Measurements from ENCODE around the gene DIAPH3. TPM values are rescaled to one million over a fixed set of nuclear protein-coding genes. Genes with fewer than 3 reads are reported as not detected.

Gene DIAPH3
- total and polyA plus RNA-seq, 9 donors = 4.3 to 12.4 (median 7.9) TPM

DNA sequence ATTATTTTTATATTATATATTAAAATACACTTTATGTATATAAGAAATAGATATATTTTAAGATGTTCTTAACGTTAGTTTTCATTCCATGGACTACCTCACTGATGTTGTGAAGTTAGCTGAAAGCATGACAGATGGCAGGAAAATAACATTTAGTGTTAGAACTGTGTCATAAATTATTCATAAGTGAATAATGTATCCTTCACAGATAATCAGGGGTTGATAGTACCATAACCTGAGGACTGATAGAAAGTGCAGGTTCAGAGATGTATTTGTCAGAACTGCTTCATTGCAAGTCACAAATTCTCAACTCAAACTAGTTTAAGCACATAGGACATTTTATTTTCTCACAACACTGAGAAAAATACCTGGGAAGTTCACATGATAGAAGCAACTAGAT is 14.6 kb upstream of the DIAPH3 start:
- H3K4me3 ChIP-seq (ENCODE audit: low read length) = no peak overlapping the region
- H3K9me3 ChIP-seq (replicated peaks; ENCODE audit: control insufficient read depth, low read depth, low read length) = no peaks in the 10 kb centered on the region
- no peak for DNase-seq
- no peaks in the 10 kb centered on the region for H3K36me3 ChIP-seq (ENCODE audit: control insufficient read depth, insufficient read depth, low read length)
- no peaks in the 10 kb centered on the region for H3K4me1 ChIP-seq (ENCODE audit: control insufficient read depth, insufficient read depth, low read length)
- no peak overlapping the region for H3K27ac ChIP-seq (ENCODE audit: low read length)
- no CpG with 5 or more reads among the region's 1 CpG for WGBS (ENCODE audit: insufficient coverage)
- H3K27me3 ChIP-seq (ENCODE audit: control insufficient read depth, insufficient read depth, low read length) = peaks cover 2% of the 10 kb centered on the region

DNA sequence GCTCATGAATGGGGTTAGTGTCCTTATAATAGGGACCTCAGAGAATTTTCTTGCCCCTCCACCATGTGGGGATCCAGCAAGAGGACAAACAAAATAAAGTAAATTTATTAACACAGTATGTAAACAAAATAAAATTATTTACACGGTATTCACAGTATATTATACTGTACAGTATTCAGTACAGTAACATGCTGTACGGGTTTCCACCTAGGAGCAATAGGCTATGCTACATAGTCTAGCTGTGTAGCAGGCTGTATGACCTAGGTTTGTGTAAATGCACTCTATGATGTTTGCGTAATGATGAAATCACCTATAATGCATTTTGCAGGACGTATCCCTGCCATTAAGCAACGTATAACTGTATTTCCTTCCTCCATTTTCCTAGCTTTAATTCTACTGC is 11.8 kb upstream of the DIAPH3 start:
- whole genome bisulfite sequencing (ENCODE audit: insufficient coverage) = 41% methylated on average over 2 of the region's 5 CpGs
- Histone ChIP-seq H3K4me1 (ENCODE audit: control insufficient read depth, insufficient read depth, low read length) (no peaks in the 10 kb centered on the region), H3K27me3 (ENCODE audit: control insufficient read depth, insufficient read depth, low read length) (peaks cover 2% of the 10 kb centered on the region), H3K36me3 (ENCODE audit: control insufficient read depth, insufficient read depth, low read length) (no peaks in the 10 kb centered on the region), H3K4me3 (ENCODE audit: low read length) (no peak overlapping the region), H3K9me3 (replicated peaks; ENCODE audit: control insufficient read depth, low read depth, low read length) (no peaks in the 10 kb centered on the region), H3K27ac (ENCODE audit: low read length) (no peak overlapping the region)
- DNase-seq = no peak

DNA sequence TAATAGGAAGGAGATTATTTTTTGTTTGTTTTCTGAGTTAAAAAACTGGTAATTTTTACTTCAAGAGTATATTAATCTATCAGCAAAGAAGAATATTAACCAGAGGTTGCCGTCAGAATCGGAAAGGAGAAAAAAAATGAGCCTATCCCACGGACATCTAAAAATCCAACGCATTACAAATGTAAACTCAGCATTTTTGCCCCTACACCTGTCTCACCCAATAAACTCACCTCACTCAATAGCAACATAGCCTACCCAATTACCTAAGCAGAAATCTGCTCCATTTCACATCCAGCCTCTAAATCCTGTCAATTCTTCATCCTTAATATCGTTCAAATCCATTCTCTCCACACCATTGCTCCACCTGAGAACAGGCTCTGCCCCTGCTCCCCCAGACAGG is 10.4 kb upstream of the DIAPH3 start:
- WGBS (ENCODE audit: insufficient coverage) = 92% methylated on average over 3 of the region's 5 CpGs
- no peaks in the 10 kb centered on the region for H3K36me3 ChIP-seq (ENCODE audit: control insufficient read depth, insufficient read depth, low read length)
- no peak overlapping the region for H3K27ac ChIP-seq (ENCODE audit: low read length)
- no peak for DNase-seq
- H3K4me3 ChIP-seq (ENCODE audit: low read length) = no peak overlapping the region
- H3K4me1 ChIP-seq (ENCODE audit: control insufficient read depth, insufficient read depth, low read length) = no peaks in the 10 kb centered on the region
- peaks cover 2% of the 10 kb centered on the region for H3K27me3 ChIP-seq (ENCODE audit: control insufficient read depth, insufficient read depth, low read length)
- no peaks in the 10 kb centered on the region for H3K9me3 ChIP-seq (replicated peaks; ENCODE audit: control insufficient read depth, low read depth, low read length)

GRCh38 chr13:60172111-60172510 is 8.4 kb upstream of the DIAPH3 start:
- Histone ChIP-seq H3K27me3 (ENCODE audit: control insufficient read depth, insufficient read depth, low read length) (peaks cover 2% of the 10 kb centered on the region), H3K36me3 (ENCODE audit: control insufficient read depth, insufficient read depth, low read length) (no peaks in the 10 kb centered on the region)
- WGBS (ENCODE audit: insufficient coverage) = no CpG with 5 or more reads among the region's 2 CpGs

GRCh38 chr13:60170414-60170813 is 6.7 kb upstream of the DIAPH3 start:
- Histone ChIP-seq H3K4me3 (ENCODE audit: low read length) (no peak overlapping the region), H3K27me3 (ENCODE audit: control insufficient read depth, insufficient read depth, low read length) (peaks cover 2% of the 10 kb centered on the region), H3K36me3 (ENCODE audit: control insufficient read depth, insufficient read depth, low read length) (no peaks in the 10 kb centered on the region), H3K27ac (ENCODE audit: low read length) (no peak overlapping the region), H3K9me3 (replicated peaks; ENCODE audit: control insufficient read depth, low read depth, low read length) (no peaks in the 10 kb centered on the region), H3K4me1 (ENCODE audit: control insufficient read depth, insufficient read depth, low read length) (no peaks in the 10 kb centered on the region)
- no CpG with 5 or more reads among the region's 3 CpGs for WGBS (ENCODE audit: insufficient coverage)
- DNase-seq = no peak

More at GRCh38 chr13:60172111-60172510, 8.4 kb upstream of the DIAPH3 start:
- no peaks in the 10 kb centered on the region for H3K9me3 ChIP-seq (replicated peaks; ENCODE audit: control insufficient read depth, low read depth, low read length)
- no peak overlapping the region for H3K27ac ChIP-seq (ENCODE audit: low read length)
- no peak for DNase-seq
- no peak overlapping the region for H3K4me3 ChIP-seq (ENCODE audit: low read length)
- H3K4me1 ChIP-seq (ENCODE audit: control insufficient read depth, insufficient read depth, low read length) = no peaks in the 10 kb centered on the region

DNA sequence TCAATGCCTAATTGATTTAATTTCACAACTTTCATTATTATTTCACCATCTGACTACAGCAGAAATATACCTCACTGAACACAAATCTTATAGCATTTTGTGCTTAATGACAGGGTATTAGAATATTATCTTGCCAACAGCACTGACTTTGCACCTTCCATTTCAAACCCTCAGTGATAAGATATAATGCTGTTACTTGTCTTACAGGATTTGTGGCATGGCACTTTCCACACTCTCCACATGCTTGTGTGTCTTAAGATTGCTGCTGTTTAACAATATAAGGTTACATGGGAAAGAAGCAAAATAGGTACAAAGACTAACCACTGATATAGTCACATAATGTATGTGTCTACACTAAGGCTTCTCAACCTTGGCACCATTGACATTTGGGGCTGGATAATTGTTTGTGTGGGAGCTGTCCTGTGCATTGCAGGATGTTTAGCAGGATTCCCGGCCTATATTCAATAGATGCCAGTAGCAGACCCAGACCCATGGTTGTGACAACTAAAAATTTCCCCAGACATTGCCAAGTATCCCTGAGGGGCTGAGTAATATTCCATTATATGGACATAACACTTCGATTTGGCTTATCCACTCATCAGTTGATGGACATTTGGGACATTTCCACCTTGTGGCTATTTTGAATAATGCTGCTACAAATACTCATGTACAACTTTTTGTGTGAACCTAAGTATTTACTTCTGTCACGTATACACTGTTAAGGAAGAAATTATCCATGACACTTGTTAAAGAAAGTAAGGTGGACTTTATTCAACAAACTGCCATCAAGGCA is 5.7 kb upstream of the DIAPH3 start:
- Histone ChIP-seq H3K4me3 (ENCODE audit: low read length) (no peak overlapping the region), H3K27ac (ENCODE audit: low read length) (no peak overlapping the region), H3K27me3 (ENCODE audit: control insufficient read depth, insufficient read depth, low read length) (peaks cover 2% of the 10 kb centered on the region), H3K9me3 (replicated peaks; ENCODE audit: control insufficient read depth, low read depth, low read length) (no peaks in the 10 kb centered on the region), H3K4me1 (ENCODE audit: control insufficient read depth, insufficient read depth, low read length) (peaks cover 2% of the 10 kb centered on the region), H3K36me3 (ENCODE audit: control insufficient read depth, insufficient read depth, low read length) (no peaks in the 10 kb centered on the region)
- DNase-seq = no peak
- no CpG with 5 or more reads among the region's 3 CpGs for WGBS (ENCODE audit: insufficient coverage)

- Histone ChIP-seq H3K4me1 (ENCODE audit: control insufficient read depth, insufficient read depth, low read length) (peaks cover 6% of the 10 kb centered on the region), H3K36me3 (ENCODE audit: control insufficient read depth, insufficient read depth, low read length) (no peaks in the 10 kb centered on the region), H3K4me3 (ENCODE audit: low read length) (no peak overlapping the region), H3K9me3 (replicated peaks; ENCODE audit: control insufficient read depth, low read depth, low read length) (no peaks in the 10 kb centered on the region), H3K27me3 (ENCODE audit: control insufficient read depth, insufficient read depth, low read length) (no peaks in the 10 kb centered on the region), H3K27ac (ENCODE audit: low read length) (no peak overlapping the region)
- DNase-seq = no peak
- 67% methylated on average over 1 of the region's 3 CpGs for WGBS (ENCODE audit: insufficient coverage)
Observed at GRCh38 chr13:60167121-60167520, 3.4 kb upstream of the DIAPH3 start.

- Histone ChIP-seq H3K4me1 (ENCODE audit: control insufficient read depth, insufficient read depth, low read length) (peaks cover 6% of the 10 kb centered on the region), H3K36me3 (ENCODE audit: control insufficient read depth, insufficient read depth, low read length) (no peaks in the 10 kb centered on the region), H3K27me3 (ENCODE audit: control insufficient read depth, insufficient read depth, low read length) (no peaks in the 10 kb centered on the region), H3K4me3 (ENCODE audit: low read length) (no peak overlapping the region), H3K27ac (ENCODE audit: low read length) (no peak overlapping the region), H3K9me3 (replicated peaks; ENCODE audit: control insufficient read depth, low read depth, low read length) (no peaks in the 10 kb centered on the region)
- no peak for DNase-seq
- 17% methylated on average over 1 of the region's 3 CpGs for WGBS (ENCODE audit: insufficient coverage)
Observed at GRCh38 chr13:60165391-60166099, 1.8 kb upstream of the DIAPH3 start.

DNA sequence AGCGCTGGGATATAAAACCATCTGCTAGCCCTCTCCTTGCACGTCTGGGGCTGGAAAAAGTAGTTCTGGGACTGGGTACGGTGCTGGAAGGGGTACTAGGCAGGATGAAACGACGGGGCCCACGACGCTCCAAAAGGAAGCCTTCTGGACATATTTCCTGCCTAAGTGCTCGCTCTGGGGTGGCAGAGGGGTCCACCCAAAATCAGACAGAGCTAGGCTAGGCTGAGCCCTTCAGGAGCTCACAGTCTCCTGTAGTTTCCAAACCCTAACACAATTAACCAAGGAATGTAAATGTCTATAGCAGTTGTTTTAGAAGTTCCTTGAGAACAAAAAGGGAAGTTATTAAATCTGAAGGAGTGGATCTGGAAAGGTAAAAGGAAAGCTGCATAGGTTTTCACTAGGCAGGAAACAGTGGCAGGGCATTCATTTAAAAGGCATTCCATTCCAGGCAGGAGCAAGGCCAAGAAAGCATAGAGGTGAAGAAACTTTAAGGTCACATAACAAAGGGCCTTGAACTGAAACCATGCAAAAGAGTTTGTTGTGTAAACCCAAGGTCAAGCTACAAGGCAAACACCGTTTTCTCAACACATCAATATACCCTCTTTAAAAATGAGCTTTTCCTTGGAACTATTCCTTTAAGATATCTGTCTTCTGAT is 634 bp upstream of the DIAPH3 start:
- Histone ChIP-seq H3K27me3 (ENCODE audit: control insufficient read depth, insufficient read depth, low read length) (no peaks in the 10 kb centered on the region), H3K4me1 (ENCODE audit: control insufficient read depth, insufficient read depth, low read length) (peaks cover 6% of the 10 kb centered on the region), H3K4me3 (ENCODE audit: low read length) (peak overlapping the region; percentile 91), H3K36me3 (ENCODE audit: control insufficient read depth, insufficient read depth, low read length) (no peaks in the 10 kb centered on the region), H3K27ac (ENCODE audit: low read length) (peak overlapping the region; percentile 98), H3K9me3 (replicated peaks; ENCODE audit: control insufficient read depth, low read depth, low read length) (no peaks in the 10 kb centered on the region)
- WGBS (ENCODE audit: insufficient coverage) = 0% methylated on average over 3 of the region's 9 CpGs
- peak; percentile 30 for DNase-seq

DNA sequence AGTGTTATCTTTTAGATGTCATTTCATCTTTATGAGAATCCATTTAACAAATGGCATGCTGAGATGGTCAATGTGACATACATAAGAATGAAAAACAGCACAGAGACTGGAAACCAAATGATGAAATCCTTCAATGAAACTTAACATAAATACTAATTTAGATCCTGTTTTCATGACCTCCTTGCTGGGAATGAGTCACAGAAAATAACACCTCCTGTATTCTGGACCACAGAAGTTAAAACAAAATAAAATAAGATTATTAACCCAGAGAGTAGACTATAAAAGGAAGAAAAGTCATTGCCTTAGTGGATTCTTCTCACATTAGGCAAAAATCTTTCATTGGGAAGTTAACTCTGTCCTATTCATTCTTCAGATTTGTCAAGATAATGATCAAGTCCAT is 1.6 kb downstream of the DIAPH3 start:
- peaks cover 6% of the 10 kb centered on the region for H3K4me1 ChIP-seq (ENCODE audit: control insufficient read depth, insufficient read depth, low read length)
- DNase-seq = no peak
- H3K9me3 ChIP-seq (replicated peaks; ENCODE audit: control insufficient read depth, low read depth, low read length) = peaks cover 6% of the 10 kb centered on the region
- H3K27me3 ChIP-seq (ENCODE audit: control insufficient read depth, insufficient read depth, low read length) = no peaks in the 10 kb centered on the region
- no peaks in the 10 kb centered on the region for H3K36me3 ChIP-seq (ENCODE audit: control insufficient read depth, insufficient read depth, low read length)
- H3K27ac ChIP-seq (ENCODE audit: low read length) = no peak overlapping the region
- no peak overlapping the region for H3K4me3 ChIP-seq (ENCODE audit: low read length)
